AG08396 (cell line): Measurements from ENCODE around the gene TPRG1L.
A peak's percentile ranks its signal among the peaks of the same experiment; 100 is the strongest.

ENCODE experiments used
- DNase-seq: peaks from one replicate; pipeline ENCODE4 v3.0.0; 2012; ENCODE audit warnings: low spot score, mixed read lengths

TPRG1L gene

DNA sequence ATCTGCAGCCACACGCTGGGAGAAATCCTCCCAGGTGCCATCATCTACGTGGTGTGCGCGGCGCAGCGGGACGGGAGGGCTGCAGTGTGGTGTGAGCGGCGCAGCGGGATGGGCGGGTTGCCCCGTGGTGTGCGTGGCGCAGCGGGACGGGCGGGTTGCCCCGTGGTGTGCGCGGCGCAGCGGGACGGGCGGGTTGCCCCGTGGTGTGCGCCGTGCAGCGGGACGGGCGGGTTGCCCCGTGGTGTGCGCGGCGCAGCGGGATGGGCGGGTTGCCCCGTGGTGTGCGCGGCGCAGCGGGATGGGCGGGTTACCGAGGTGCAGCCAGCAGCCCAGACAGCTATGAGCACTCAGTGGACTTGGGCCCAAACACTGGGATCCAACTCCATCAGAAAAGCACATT, 20.4 kb downstream of the TPRG1L start:
- DNase-seq, result no peak

DNA sequence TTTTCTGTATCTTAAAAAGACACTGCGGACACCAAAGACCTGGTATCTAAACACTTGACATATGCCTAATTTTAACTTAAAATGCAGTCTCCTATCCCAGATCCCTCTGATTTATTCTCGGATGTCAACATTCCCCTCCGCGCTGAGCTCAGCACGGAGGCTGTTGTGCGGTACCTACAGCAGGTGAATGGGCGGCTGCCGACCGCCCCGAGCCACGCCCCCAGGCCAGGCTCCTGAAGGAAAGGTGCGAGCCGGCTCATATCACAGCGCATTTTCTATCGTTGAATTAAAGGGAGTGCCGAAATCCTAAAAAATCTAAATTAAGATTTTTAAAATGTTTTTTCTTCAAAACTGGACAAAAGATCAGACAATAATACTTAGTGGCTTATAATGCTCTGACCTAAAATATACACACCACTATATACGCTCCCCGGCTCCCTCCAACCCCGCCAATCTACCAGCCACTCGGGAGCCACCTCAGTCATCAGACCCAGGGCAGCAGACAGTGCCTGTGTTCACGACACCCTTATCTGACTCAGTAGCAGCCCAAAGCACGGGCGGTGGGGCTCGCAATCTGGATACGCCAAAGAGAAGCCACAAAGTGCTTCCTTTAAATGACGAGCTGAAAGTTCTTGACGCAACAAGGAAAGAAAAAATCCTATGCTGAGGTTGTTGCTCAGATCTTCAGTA, 21.0 kb downstream of the TPRG1L start:
- no peak for DNase-seq

DNA sequence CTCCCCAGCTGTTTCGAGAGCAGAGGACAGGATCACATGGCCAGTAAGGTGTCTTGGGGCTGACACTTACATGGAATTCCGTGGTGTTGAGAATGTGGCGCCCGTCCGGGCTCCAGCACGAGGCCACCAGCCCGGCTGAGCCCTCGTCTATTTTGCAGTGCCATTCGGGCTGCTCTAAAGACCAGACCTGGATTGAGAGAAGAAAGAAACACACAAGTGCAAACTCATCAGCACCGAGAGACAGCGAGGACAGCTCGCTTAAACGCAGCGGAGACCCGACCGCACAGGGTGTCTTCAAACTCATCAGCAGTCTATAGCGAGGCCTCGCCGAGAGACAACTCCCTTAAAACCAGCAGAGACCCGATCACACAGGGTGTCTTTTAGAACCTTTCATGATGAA, 21.8 kb downstream of the TPRG1L start:
- DNase-seq, result no peak

DNA sequence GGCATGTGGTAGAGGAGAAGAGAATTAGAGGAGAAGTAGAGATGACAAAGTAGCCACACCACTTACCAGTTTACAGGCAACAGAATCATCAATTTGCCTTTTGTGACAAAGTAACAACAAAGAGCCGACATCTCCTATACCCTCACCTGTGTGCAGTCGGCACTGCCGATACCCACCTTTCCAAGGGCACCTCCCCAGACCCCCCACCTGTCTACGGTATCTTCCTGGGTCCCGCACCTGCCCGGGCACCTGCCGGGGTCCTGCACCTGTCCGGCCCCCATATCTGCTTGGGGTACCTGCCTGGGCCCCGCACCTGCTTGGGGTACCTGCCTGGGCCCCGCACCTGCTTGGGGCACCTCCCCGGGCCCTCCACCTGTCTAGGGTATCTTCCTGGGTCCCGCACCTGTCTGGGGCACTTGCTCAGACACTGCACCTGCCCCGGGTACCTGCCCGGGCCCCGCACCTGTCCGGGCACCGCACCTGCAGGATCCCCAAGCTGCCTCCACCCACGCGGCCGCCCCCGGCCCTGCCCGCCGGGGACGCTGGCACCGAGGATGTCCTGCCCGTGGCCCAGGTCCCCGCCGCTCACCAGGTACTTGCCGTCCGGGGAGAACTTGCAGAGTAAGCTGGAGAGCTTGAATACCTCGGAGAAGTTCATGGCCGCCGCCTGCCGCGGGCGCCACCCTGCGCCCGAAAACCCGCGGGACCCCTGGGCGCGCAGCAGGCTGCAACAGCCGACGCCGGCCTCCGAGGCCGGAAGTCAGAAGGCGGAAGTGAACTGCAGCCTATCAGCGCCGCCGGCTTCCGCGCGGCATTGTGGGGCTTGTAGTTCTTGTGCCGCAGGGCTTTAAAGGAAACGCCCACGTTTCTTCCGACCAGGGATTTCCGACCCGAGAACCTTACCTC, 24.8 kb downstream of the TPRG1L start, which contains the start of gene WRAP73:
Gene WRAP73, minus strand, starts transcription at position 762 of the 906 bp plus-strand sequence. Its CDS starts 104 bp downstream, at position 658.
- DNase-seq, result peak; percentile 98

DNA sequence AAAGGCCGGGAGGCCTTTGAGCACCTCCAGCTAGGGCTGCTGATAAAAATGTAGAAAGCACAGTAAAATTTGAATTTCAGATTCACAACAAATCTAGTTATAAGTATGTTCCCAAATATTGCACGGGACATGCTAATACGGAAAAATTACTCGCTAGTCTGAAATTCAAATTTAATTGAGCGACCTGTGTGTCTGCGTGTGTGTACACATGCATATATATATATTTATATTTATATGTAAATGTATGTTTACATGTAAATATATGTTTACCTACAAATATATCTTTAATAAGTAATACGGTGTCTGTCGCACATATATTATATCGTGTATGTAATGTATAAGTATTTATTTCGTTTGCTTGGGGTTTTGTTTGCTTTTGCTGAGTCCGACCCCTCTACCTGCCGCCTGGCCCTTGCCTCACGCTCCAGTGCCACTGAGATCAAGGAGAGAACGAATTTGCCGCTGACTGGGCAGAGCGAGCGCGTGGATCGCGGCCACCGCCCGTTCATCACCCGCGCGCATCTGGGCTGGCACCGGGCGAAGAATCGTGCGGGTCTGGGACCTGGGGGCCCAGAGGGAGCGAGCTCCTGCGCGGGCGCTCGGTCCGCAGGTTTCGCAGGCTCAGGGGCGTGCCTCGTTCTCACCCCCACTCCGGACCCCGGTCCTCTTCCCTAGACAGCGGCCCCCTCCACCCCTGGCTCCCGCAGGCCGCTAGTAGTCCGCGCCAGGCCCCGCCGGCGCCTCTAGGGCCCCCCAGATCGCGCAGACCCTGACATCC, 25.6 kb downstream of the TPRG1L start:
- no peak for DNase-seq

DNA sequence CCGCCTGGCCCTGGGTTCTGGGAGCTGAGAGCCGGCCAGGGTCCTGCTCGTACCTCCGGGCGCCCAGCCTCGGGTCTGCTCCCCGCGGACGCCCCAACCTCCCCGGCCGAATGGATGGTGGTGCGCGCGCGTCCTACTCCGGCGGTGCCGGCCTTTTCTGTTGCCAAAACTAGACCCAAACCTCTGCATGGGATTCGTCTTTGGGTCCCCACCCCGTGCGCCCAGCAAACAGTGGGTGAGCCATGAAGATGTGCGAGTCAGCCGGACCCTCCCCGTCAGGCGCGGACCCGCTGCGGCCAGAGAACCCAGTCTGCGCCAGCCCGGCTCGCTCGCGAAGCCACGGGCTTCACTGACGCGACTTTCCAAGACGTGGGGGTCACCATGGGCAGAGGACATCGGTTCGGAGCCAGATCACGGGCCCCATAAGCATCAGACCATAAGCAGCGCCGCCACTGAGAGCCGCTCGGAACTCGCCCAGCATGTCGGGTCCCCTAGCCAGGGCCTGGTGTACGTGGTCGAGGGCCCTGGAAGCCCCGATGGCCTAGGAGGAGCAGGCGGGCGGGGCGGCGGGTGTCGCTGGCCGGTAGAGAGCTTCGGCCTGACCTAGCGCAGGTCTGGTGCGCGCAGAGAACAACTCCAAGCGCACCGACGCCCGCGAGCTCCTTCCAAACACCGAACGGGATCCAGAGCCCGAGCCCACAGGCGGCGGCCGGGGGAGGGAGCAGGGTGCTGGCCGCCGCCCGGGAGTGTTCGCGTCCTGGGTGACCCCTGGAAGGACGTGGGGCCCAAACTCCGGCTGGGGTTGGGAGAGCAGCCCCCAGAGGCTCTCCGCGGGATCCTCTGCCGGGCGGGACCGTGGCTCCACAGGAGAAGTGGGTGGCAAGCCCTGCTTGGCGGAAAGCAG, 26.5 kb downstream of the TPRG1L start:
- DNase-seq, result peak; percentile 26

DNA sequence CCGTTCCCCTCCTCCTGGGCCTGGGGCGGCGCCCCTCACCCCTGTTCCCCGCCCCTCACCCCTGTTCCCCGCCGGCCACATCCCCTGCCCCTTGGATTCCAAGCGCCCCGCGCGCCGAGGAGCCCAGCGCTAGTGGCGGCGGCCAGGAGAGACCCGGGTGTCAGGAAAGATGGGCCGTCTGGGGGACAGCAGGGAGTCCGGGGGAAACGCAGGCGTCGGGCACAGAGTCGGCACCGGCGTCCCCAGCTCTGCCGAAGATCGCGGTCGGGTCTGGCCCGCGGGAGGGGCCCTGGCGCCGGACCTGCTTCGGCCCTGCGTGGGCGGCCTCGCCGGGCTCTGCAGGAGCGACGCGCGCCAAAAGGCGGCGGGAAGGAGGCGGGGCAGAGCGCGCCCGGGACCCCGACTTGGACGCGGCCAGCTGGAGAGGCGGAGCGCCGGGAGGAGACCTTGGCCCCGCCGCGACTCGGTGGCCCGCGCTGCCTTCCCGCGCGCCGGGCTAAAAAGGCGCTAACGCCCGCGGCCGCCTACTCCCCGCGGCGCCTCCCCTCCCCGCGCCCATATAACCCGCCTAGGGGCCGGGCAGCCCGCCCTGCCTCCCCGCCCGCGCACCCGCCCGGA, 27.2 kb downstream of the TPRG1L start, which contains the start of gene TP73:
Gene TP73, plus strand, starts transcription at position 587 of the 618 bp plus-strand sequence. CDS start 29,850 bp downstream, outside the sequence.
- peak; percentile 30 for DNase-seq

DNA sequence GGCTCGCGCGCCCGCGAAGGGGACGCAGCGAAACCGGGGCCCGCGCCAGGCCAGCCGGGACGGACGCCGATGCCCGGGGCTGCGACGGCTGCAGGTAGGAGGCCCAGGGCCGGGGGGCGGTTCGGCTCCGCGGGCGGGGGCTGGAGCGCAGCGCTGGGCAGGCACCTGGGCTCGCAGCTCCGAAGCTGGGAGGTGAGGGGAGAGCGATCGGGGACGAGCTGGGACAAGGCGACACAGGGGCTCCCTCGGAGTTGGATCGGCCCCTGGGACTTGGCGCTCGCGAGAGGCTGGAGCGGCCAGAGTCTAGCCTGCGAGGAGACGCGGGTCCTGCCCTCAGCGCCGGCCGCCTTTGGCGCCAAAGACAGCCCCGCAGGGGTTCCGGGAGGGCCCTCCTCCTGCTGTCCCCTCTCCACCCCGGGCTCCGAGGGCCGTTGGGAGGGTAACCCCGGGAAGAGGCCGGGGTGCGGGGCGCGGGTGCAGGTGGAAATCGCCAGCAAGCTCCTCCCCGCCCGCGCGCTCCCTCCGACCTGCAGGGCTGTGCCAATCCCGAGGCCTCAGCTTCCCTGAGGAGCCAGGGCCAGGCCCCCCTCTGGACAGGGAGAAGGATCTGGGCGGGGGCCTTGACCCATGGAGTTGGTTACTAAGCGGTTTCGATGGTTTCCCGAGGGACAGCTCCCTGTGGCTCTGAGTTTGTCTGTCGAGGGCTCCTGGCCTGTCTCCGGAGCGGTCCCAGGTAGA, 27.9 kb downstream of the TPRG1L start:
- no peak for DNase-seq

DNA sequence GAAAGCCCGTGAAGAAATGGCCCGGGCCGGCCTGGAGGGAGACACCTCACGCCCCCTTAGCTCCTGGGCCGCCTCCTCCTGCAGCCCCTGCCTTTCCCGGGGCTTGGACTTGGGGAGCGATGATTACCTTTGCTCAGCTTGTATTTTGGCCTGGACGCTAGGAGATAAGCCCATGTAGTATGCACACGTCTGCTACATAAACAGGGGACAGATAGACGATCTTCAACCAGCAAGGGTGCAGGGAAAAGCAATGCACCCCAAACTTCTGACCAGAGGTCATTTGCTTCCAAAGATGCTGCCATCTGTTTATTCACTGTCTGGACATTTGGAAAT, 28.4 kb downstream of the TPRG1L start:
- no peak for DNase-seq

DNA sequence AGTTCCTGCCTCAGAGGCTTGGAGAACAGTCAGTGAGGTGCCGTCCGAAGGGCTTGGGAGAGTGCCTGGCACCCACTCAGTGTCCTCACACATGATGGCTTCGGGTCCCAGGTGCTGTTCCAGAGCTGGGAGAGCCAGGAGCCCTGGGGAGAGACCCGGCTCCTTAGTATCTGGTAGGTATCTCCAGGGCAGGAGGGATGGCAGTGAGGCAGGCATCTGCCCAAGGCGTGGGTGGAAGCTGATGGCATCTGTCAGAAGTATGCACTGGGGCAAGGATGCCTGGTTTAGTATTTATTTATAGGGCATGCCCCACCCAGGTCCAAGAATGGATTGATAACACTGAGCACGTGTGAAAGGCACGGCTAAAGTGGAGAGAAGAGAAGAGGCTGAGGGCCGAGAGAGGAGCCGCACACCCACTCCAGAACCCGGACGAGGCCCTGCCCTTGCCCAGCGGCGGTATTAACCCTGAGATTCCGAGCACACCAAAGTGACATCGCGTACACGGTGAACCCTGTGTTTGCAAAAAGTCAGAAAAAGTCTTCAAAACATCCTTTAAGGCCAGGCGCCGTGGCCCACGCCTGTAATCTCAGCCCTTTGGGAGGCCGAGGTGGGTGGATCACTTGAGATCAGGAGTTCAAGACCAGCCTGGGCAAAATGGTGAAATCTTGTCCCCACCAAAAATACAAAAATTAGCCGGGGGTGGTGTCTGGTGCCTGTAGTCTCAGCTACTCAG, 29.9 kb downstream of the TPRG1L start:
- DNase-seq, result no peak

DNA sequence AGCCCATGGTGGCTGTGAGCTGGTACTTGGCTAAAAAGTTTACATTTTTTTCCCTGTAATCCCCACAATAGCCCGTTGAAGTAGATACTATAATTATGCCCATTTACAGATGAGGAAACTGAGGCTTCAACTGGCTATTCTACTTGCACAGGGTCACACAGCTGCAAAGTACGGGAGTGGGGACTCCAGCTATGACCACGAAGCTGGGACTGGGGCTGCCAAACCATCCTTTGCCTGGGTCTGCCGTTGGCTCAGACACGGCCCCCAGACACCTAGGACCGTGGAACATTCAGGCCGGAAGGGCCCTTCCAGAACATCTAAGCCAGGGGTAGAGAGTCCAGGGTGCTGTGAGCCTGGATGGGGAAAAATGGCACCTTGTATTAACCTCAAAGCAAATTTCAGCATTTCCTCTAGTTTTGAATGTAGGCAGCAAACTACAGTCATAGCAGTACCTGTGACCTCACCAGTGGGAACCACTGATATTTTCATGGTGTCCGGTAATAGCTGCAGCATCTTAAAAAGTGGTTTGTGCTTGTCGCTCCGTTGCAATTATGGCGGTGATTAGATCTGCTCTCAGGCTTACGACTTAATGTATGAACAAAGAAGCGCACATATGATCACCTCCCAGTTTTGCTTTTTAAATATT, 31.8 kb downstream of the TPRG1L start:
- no peak for DNase-seq

DNA sequence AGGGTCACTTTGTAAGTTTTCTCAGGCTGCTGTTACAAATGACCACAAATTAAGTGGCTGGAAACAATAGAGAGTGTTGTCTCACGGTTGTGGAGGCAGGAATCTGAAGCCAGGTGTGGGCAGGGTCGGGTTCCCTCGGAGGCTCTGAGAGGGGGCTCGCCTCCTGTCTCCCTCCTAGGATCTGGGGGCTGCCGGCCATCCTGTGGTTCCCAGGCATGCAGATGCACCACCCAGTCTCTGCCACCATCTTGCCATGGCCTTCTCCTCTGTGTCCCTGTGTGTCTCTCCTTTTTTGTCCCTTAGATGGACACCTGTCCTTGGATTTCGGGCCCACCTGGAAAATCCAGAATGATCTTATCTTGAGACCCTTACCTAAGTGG, 32.3 kb downstream of the TPRG1L start:
- no peak for DNase-seq

DNA sequence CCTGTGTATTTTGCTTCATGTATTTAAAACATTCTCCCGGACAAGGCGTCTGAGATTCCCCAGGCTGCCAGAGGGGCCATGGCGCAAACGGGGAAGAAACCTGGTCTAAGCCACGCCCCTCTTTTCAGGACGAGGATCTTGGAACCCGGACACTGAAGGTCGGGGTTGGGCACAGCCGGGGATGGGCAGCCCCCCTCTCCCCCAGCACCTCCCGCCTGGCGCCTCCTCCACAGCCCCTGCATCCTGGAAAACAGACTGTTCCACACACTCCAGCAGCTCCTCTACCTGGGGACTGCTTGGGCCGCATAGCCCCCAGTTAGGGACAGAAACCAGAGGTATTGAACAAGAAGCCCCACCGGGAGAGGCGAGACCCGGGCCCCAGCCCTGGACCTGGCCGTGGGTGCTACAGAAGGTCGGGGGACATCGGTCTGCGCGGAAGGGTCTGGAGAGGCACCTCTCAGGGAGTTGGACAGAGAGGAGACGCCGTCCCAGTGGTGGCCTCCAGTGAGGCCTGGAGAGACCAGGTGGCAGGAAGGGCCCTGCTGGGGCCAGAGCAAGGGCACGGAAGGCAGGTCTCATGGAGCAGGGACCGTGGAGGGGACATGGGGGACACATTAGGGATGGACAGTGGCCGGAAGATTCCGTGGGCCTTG, 32.9 kb downstream of the TPRG1L start:
- DNase-seq, result no peak

DNA sequence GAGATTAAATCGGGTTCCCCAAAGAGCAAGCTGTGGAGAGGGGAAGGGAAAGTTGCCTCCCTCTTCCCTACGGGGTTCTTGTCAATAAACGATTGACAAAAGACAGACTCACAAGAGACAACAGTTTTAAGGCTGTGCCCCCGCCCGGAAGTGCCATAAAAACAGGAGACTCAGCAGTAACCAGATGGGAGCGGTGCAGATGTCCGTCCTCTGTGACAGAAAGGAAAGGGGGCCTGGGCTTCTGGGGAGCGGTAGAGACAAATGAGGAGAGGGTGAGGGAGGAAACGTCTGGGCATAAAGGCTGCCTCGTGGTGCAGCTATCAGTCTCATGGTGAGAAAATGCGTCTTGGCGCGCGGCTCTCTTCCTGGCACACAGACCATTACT, 33.4 kb downstream of the TPRG1L start:
- DNase-seq, result no peak

DNA sequence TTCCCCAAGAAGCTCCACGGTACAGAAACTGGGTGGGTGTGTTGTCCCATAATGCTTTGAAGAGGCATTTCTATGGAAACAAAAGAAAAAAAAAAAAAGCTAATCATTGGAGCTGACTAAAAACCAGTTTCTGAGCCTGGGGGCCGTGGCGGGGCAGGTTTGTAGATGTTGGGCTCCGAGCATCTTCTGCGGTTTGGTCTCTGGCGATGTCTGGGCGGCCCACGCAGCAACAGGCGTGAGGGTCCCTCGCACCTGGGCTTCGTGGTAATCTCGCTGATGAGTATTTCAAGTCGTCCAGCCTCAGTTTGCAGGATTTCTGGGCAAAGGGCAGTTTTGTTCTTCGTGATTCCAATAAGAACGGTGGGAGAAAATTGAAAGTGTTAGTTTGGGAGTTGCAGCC, 34.3 kb downstream of the TPRG1L start:
- no peak for DNase-seq

DNA sequence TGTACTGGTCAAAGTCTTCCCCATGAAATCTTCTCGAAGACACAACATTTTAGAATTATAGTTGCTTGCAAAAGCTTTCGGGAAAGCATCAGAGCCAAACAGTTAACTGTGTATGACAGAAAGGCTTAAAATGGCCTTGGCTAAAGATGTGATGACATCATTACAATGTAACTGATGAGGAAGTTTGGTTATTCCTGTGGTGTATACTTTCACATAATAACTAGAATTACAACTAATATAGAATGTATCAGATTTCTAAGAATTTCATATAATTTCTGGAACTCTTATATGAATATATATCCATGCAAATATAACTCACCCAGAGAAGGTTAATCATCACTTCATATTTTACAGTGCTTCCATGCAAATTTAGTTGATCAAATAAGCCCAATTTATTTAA, 35.9 kb downstream of the TPRG1L start:
- DNase-seq, result no peak

DNA sequence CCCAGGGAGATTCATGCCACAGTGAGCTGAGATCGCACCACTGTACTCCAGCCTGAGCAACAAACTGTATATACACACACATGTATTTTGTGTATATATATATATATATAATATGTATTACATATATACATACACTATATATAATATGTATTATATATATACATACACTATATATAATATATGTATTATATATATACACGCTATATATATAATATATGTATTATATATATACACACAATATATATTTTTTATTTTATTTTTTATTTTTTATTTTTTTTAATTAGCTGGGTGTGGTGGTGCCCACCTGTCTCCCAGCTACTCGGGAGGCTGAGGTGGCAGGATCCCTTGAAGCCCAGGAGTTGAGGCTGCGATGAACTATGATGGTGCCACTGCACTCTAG, 36.8 kb downstream of the TPRG1L start:
- DNase-seq, result no peak

DNA sequence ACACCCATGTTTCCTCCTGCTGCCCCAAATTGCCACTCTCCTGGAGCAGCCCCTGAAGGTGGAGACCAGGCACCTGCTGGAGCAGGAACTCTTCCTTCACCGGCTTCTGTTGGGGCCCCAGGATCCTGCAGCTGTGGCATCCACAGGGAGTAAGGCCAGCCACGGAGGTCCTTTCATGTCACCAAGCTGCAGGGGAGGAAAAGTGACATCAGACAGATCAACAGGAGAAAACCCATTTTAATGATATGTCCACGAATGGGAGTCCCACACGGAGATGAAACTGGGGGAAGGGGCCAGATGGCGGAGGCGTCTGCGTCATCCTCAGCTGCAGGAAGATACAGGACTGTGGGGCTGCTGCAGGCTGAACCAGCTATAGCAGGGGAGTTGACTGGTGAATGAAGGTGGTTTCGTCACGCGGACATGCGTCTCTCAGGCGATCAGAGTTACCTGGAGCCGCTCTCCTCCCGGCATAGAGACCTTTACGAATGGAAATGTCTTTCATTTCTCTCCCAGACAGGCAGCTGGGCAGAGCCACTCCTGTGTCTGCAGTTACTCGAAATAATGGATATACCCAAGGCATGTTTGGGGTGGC, 37.4 kb downstream of the TPRG1L start:
- DNase-seq, result no peak
